ENCODE results near the gene ACYP2. TPM values are rescaled to one million over a fixed set of nuclear protein-coding genes. Genes with fewer than 3 reads are reported as not detected.

Gene ACYP2
- total RNA-seq, 3 donors from 2014 or later = 19.3 to 39.2 (median 27.8) TPM

DNA sequence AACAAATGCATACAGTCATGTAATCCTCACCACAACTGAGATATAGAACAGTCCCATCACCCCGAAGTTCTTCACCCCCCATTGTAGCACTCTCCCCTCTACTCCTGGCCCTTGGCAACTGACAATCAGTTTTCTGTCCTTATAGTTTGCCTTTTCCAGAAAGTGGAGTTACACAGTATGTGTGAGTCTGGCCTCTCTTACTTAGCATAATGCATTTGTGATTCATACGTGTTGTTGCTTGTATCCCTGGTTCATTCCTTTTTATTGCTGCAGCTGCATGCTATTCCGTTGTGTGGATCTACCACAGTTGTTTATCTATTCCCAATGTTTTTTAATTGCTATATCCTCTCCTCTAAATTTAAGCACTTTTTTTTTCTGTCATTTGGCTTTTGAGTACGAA is 17.6 kb downstream of the ACYP2 start:
- no peak overlapping the region for H3K4me3 ChIP-seq
- no peak for DNase-seq (ENCODE audit: low spot score in 2 of 2)
- no peaks in the 10 kb centered on the region for H3K9me3 ChIP-seq
- no peaks in the 10 kb centered on the region for H3K36me3 ChIP-seq
- H3K4me1 ChIP-seq = no peaks in the 10 kb centered on the region
- H3K27me3 ChIP-seq = no peaks in the 10 kb centered on the region
- intact Hi-C loops (cut with DNase I; ENCODE audit: low total_unique reads) = no loop called here
- TF ChIP-seq POLR2A (IDR thresholded peaks at IDR 0.05) (no peak), POLR2AphosphoS5 (IDR thresholded peaks at IDR 0.05) (no peak)
- TF ChIP-seq, protein P1, sequence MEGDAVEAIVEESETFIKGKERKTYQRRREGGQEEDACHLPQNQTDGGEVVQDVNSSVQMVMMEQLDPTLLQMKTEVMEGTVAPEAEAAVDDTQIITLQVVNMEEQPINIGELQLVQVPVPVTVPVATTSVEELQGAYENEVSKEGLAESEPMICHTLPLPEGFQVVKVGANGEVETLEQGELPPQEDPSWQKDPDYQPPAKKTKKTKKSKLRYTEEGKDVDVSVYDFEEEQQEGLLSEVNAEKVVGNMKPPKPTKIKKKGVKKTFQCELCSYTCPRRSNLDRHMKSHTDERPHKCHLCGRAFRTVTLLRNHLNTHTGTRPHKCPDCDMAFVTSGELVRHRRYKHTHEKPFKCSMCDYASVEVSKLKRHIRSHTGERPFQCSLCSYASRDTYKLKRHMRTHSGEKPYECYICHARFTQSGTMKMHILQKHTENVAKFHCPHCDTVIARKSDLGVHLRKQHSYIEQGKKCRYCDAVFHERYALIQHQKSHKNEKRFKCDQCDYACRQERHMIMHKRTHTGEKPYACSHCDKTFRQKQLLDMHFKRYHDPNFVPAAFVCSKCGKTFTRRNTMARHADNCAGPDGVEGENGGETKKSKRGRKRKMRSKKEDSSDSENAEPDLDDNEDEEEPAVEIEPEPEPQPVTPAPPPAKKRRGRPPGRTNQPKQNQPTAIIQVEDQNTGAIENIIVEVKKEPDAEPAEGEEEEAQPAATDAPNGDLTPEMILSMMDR (IDR thresholded peaks at IDR 0.05) = no peak
- no peak overlapping the region for H3K27ac ChIP-seq

DNA sequence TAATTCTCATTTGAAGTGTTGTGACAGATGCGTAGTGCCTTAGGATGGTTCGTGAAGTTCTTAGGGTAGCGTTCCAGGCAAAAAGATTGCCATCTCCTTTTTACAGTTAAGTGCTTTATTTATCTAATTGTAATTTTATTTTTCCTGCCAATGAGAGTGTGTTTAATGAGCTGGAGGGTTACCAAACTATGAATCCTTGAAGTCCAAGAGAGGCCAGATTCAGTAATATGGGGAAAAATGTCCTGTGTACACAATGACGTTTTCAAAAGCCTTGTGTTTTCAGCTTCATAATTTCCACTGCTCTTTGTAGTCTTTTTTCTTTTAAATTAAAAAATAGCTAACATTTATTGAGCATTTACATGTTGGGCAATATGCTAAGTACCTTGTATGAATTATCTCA is 23.8 kb downstream of the ACYP2 start:
- Histone ChIP-seq H3K4me1 (no peaks in the 10 kb centered on the region), H3K27ac (no peak overlapping the region), H3K27me3 (no peaks in the 10 kb centered on the region), H3K36me3 (no peaks in the 10 kb centered on the region), H3K4me3 (no peak overlapping the region), H3K9me3 (no peaks in the 10 kb centered on the region)
- DNase-seq (ENCODE audit: low spot score in 2 of 2) = no peak
- intact Hi-C loops (cut with DNase I; ENCODE audit: low total_unique reads) = no loop called here
- no peak for TF ChIP-seq POLR2AphosphoS5 (IDR thresholded peaks at IDR 0.05)
- no peak for TF ChIP-seq POLR2A (IDR thresholded peaks at IDR 0.05)
- TF ChIP-seq, protein P1 (IDR thresholded peaks at IDR 0.05) = no peak

GRCh38 chr2:54143780-54144179 is 28.4 kb downstream of the ACYP2 start:
- no peak for DNase-seq (ENCODE audit: low spot score in 2 of 2)
- Histone ChIP-seq H3K27ac (no peak overlapping the region), H3K4me3 (no peak overlapping the region), H3K36me3 (no peaks in the 10 kb centered on the region), H3K27me3 (no peaks in the 10 kb centered on the region), H3K9me3 (no peaks in the 10 kb centered on the region), H3K4me1 (no peaks in the 10 kb centered on the region)
- intact Hi-C loops (cut with DNase I; ENCODE audit: low total_unique reads) = no loop called here
- TF ChIP-seq POLR2AphosphoS5 (IDR thresholded peaks at IDR 0.05) (no peak), POLR2A (IDR thresholded peaks at IDR 0.05) (no peak)
- TF ChIP-seq, protein P1 (IDR thresholded peaks at IDR 0.05) = no peak

GRCh38 chr2:54148391-54148790 is 33.0 kb downstream of the ACYP2 start:
- intact Hi-C loops (cut with DNase I; ENCODE audit: low total_unique reads) = no loop called here
- H3K36me3 ChIP-seq = no peaks in the 10 kb centered on the region
- H3K27me3 ChIP-seq = no peaks in the 10 kb centered on the region
- TF ChIP-seq POLR2AphosphoS5 (IDR thresholded peaks at IDR 0.05) (no peak), POLR2A (IDR thresholded peaks at IDR 0.05) (no peak)
- TF ChIP-seq, protein P1 (IDR thresholded peaks at IDR 0.05) = no peak
- H3K4me1 ChIP-seq = no peaks in the 10 kb centered on the region
- no peaks in the 10 kb centered on the region for H3K9me3 ChIP-seq
- H3K4me3 ChIP-seq = no peak overlapping the region
- no peak for DNase-seq (ENCODE audit: low spot score in 2 of 2)
- H3K27ac ChIP-seq = no peak overlapping the region

GRCh38 chr2:54149638-54150441 is 34.4 kb downstream of the ACYP2 start:
- Histone ChIP-seq H3K36me3 (no peaks in the 10 kb centered on the region), H3K4me3 (no peak overlapping the region), H3K27me3 (no peaks in the 10 kb centered on the region), H3K4me1 (no peaks in the 10 kb centered on the region), H3K9me3 (no peaks in the 10 kb centered on the region), H3K27ac (no peak overlapping the region)
- intact Hi-C loops (cut with DNase I; ENCODE audit: low total_unique reads) = no loop called here
- TF ChIP-seq, protein P1 (IDR thresholded peaks at IDR 0.05) = no peak
- TF ChIP-seq POLR2A (IDR thresholded peaks at IDR 0.05) (no peak), POLR2AphosphoS5 (IDR thresholded peaks at IDR 0.05) (no peak)
- no peak for DNase-seq (ENCODE audit: low spot score in 2 of 2)
